Naive thymus-derived CD4-positive, alpha-beta T cell (primary cell): ENCODE results near the gene DGCR8. TPM values are rescaled to one million over a fixed set of nuclear protein-coding genes. Genes with fewer than 3 reads are reported as not detected.

Source experiments
- ATAC-seq: fragments of 150-1000 bp; cut with Tn5 transposase; 2 replicates; pipeline ENCODE4 v1.10.0; 2021; ENCODE audit warnings: mild to moderate bottlenecking, moderate library complexity
- CTCF ChIA-PET: fragments of 350-600 bp; sonication (Branson Sonifier 250); formaldehyde crosslinking; loops from one replicate; lab custom pipeline; 2021; ENCODE audit warnings: antibody characterized with exemption; lab: Charles Lee
- POLR2A ChIA-PET: fragments of 350-600 bp; sonication (Branson Sonifier 250); formaldehyde crosslinking; loops from one replicate; lab custom pipeline; 2021; ENCODE audit warnings: antibody characterized with exemption, inconsistent platforms; lab: Charles Lee
- DNase-seq, 9 donors: peaks; one replicate each; pipeline versions ENCODE4 v3.0.0 to v3.0.0-alpha.2; 2020 to 2022; ENCODE audit warnings: mixed read lengths in 1 of 9
- H3K27ac ChIP-seq: one replicate; pipeline ENCODE4 v1.7.0; 2013; ENCODE audit warnings: mild to moderate bottlenecking, low read depth, low read length, moderate library complexity
- H3K27me3 ChIP-seq, 2 donors: one replicate each; pipeline ENCODE4 v1.7.0; 2013; ENCODE audit warnings: low read length in 2 of 2, mild to moderate bottlenecking in 2 of 2, moderate library complexity in 2 of 2; ENCODE audit not compliant: control insufficient read depth in 2 of 2, insufficient read depth in 2 of 2
- H3K36me3 ChIP-seq, 3 experiments: 1 replicate in 2 of 3; 2 replicates in 1 of 3; pipeline ENCODE4 v1.7.0; 2013; ENCODE audit warnings: low read length in 3 of 3, mild to moderate bottlenecking in 3 of 3, moderate library complexity in 1 of 3; ENCODE audit not compliant: insufficient read depth in 3 of 3, control insufficient read depth in 2 of 3
- H3K4me1 ChIP-seq, 2 donors: one replicate each; pipeline ENCODE4 v1.7.0; 2013; ENCODE audit warnings: low read length in 2 of 2, mild to moderate bottlenecking in 2 of 2, moderate library complexity in 1 of 2; ENCODE audit not compliant: control insufficient read depth in 2 of 2, insufficient read depth in 2 of 2
- H3K4me3 ChIP-seq: 2 replicates; pipeline ENCODE4 v1.7.0; 2013; ENCODE audit warnings: mild to moderate bottlenecking, low read length
- H3K9me3 ChIP-seq, 3 experiments: 1 replicate in 2 of 3; 2 replicates in 1 of 3; pipeline ENCODE4 v1.7.0; 2013; ENCODE audit warnings: low read length in 3 of 3; ENCODE audit not compliant: control insufficient read depth in 2 of 3
- H3K27ac Mint-ChIP-seq, 9 donors: one replicate each; pipeline ENCODE4 v1.8.0; 2020 to 2022; ENCODE audit warnings: mixed read lengths in 9 of 9, mild to moderate bottlenecking in 8 of 9, moderate library complexity in 5 of 9, inconsistent platforms in 2 of 9
- H3K27me3 Mint-ChIP-seq, 5 donors: one replicate each; pipeline ENCODE4 v1.8.0; 2021 to 2022; ENCODE audit warnings: mixed read lengths in 5 of 5, mild to moderate bottlenecking in 1 of 5
- H3K36me3 Mint-ChIP-seq, 5 donors: one replicate each; pipeline ENCODE4 v1.8.0; 2020 to 2022; ENCODE audit warnings: mixed read lengths in 5 of 5, mild to moderate bottlenecking in 3 of 5, inconsistent platforms in 1 of 5
- H3K4me1 Mint-ChIP-seq, 7 donors: one replicate each; pipeline ENCODE4 v1.8.0; 2020 to 2022; ENCODE audit warnings: mixed read lengths in 7 of 7, mild to moderate bottlenecking in 3 of 7, inconsistent platforms in 1 of 7
- H3K4me3 Mint-ChIP-seq, 10 donors: one replicate each; pipeline ENCODE4 v1.8.0; 2020 to 2022; ENCODE audit warnings: mild to moderate bottlenecking in 10 of 10, mixed read lengths in 10 of 10, moderate library complexity in 6 of 10, inconsistent platforms in 2 of 10
- H3K9me3 Mint-ChIP-seq, 11 donors: one replicate each; pipeline ENCODE4 v1.8.0; 2020 to 2022; ENCODE audit warnings: mixed read lengths in 11 of 11, mild to moderate bottlenecking in 4 of 11, inconsistent platforms in 1 of 11, moderate library complexity in 1 of 11
- intact Hi-C, 2 donors: fragments of 100-400 bp; cut with micrococcal nuclease; formaldehyde crosslinking; loops; one replicate each; pipeline ENCODE4 v1.15.1; 2023
- polyA plus RNA-seq, 2 donors: library from polyadenylated mRNA; unstranded; fragments of 300-500 nt; fragmentation: Illumina TruSeq; gene quantifications; one replicate each; pipeline ENCODE4 v1.2.3, GENCODE V29; 2021
- total RNA-seq, 6 experiments: library from RNA in 5 of 6; stranded (reverse) in 5 of 6; gene quantifications; 1 replicate in 5 of 6; 2 replicates in 1 of 6; pipeline ENCODE4 v1.2.3 and lab custom pipeline; 2021 to 2026

The DGCR8 gene
- total and polyA plus RNA-seq, 7 experiments from 2014 or later: 4.1 to 63.6 (median 37.4) TPM

DNA sequence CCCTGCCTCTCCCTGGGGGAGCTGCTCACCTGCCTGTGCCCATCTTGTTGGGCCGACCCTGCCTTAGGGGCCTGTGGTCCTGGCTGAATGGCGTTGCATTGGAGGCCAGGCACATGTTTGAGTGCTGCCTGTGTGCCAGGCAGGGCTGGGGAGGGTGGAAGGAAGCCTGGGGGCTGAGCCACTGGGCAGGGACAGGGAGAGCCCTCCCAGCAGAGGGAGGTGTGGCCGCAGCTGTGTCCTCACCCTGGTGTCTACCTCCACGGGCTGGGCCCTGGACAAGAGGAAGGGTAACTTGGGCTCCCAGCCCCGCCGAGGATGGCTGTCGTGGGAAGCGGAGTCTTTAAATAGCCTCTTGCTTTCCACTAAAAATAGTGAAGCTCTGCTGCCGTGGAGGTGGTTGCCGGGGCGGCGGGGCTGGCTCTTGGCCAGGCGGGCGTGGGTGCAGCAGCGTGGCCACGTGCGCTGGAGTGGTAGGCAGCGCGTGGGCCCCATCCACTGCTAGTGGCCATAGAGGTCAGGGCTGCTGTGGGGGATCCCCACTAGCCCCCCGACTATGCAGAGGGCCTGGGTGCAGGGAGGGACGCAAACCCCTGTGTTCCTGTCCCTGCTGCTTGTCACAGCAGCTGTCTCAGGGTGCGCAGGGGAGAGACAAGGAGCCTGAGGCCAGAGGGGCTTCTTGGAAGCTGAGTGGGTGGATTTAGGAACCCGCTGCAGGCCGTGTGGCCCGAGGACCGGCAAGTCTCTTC is 57.8 kb downstream of the DGCR8 start:
- ATAC-seq (no peak), DNase-seq (no peak)
- intact Hi-C loops: no loop called here
- peaks cover 0 to 35% (median 0%) of the 10 kb centered on the region in 3 experiments for H3K36me3 ChIP-seq
- peaks cover under 1 to 5% of the 10 kb centered on the region in 2 donors for H3K4me1 ChIP-seq
- no peaks in the 10 kb centered on the region for H3K27me3 Mint-ChIP-seq
- H3K36me3 Mint-ChIP-seq: peaks cover 0 to 8% (median 0%) of the 10 kb centered on the region in 5 donors
- no peaks in the 10 kb centered on the region for H3K9me3 ChIP-seq
- H3K4me3 Mint-ChIP-seq: peak overlapping the region in 2 of 10 donors; percentile 14 to 25
- H3K27me3 ChIP-seq: no peaks in the 10 kb centered on the region
- no peak overlapping the region for H3K27ac ChIP-seq
- H3K27ac Mint-ChIP-seq: peak overlapping the region in 2 of 9 donors; percentile 9 to 59
- ChIA-PET POLR2A (no interaction called here), CTCF (interaction anchor here (0.5 kb wide), 1 partner anchor 997 kb away, joined by 3 read pairs; no protein-coding TSS in a partner anchor)
- H3K4me1 Mint-ChIP-seq: peaks cover 14 to 41% (median 20%) of the 10 kb centered on the region in 7 donors
- no peaks in the 10 kb centered on the region for H3K9me3 Mint-ChIP-seq
- no peak overlapping the region for H3K4me3 ChIP-seq

DNA sequence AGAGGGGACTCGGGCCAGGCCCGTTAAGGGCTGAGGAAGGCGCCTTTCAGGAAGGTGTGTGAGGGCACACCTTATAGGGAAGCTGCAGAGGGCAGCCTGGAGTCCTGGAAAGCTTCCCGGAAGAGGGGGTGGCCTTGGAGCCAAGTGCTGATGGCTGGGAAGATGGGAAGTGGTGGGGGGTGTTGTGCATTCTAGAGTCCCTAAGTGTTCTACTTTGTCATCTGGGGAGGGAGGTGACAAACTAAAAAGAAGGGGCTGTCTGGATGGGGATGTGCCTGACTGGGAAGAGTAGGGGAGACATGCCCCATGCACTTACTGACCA is 58.3 kb downstream of the DGCR8 start:
- Mint-ChIP-seq H3K27me3 (no peaks in the 10 kb centered on the region), H3K4me1 (peaks cover 9 to 35% (median 18%) of the 10 kb centered on the region in 7 donors), H3K36me3 (peaks cover 0 to 8% (median 0%) of the 10 kb centered on the region in 5 donors), H3K4me3 (peak overlapping the region in 1 of 10 donors; percentile 53), H3K27ac (no peak overlapping the region), H3K9me3 (no peaks in the 10 kb centered on the region)
- no peaks in the 10 kb centered on the region for H3K4me1 ChIP-seq
- no peak for ATAC-seq
- H3K36me3 ChIP-seq: peaks cover 0 to 40% (median 0%) of the 10 kb centered on the region in 3 experiments
- ChIA-PET POLR2A (no interaction called here), CTCF (no interaction called here)
- DNase-seq: no peak
- H3K27me3 ChIP-seq: no peaks in the 10 kb centered on the region
- intact Hi-C loops: no loop called here
- no peak overlapping the region for H3K27ac ChIP-seq
- H3K9me3 ChIP-seq: no peaks in the 10 kb centered on the region
- no peak overlapping the region for H3K4me3 ChIP-seq

DNA sequence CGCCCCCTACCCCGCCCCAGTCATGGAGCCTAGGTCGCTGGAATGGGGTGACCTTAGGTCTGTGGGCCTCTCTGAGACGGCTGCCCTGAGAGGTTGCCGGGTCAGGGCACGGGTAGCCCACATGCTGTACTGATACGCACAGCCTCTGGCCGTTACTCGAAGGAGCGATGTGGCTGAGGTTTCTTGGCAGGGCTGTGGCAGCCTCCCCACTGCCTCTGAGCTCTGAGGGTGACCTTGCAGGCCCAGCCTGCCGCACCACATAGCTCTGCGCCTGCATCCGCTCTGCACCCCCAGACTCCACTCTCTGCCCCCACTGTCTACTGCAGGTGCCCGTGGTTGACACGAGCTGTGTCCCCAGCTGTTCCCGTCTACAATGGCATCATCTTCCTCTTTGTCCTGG is 58.8 kb downstream of the DGCR8 start:
- Mint-ChIP-seq H3K27ac (no peak overlapping the region), H3K4me1 (peaks cover 4 to 30% (median 16%) of the 10 kb centered on the region in 7 donors), H3K36me3 (peaks cover 0 to 8% (median 0%) of the 10 kb centered on the region in 5 donors), H3K4me3 (no peak overlapping the region), H3K9me3 (no peaks in the 10 kb centered on the region), H3K27me3 (no peaks in the 10 kb centered on the region)
- intact Hi-C loops: no loop called here
- Histone ChIP-seq H3K9me3 (no peaks in the 10 kb centered on the region), H3K27me3 (no peaks in the 10 kb centered on the region), H3K27ac (no peak overlapping the region), H3K4me3 (no peak overlapping the region), H3K4me1 (no peaks in the 10 kb centered on the region), H3K36me3 (peaks cover 0 to 45% (median 0%) of the 10 kb centered on the region in 3 experiments)
- DNase-seq (no peak), ATAC-seq (no peak)
- ChIA-PET POLR2A (no interaction called here), CTCF (no interaction called here)

DNA sequence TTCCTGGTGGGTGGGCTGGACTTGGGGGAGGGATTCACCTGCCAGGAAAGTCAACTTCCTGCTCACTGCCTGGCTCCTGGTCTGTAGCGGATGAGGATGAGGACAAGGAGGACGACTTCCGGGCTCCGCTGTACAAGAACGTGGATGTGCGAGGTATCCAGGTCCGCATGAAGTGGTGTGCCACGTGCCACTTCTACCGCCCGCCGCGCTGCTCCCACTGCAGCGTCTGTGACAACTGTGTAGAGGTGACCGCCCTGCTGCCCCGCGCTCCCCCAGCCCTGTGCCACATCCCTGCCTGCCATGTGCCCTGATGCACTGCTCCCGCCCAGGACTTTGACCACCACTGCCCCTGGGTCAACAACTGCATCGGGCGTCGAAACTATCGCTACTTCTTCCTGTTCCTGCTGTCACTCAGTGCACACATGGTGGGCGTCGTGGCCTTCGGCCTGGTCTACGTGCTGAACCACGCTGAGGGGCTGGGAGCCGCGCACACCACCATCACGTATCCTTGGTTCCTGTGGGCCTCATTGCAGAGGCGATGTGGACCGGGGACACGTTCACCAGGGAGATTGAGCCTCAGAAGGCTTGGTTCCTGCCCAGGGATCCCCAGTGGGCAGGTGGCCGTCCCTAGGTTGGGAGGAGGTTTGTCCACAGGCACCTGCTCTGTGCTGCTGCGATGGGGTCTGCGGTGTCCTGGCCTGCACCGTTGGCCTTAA is 59.5 kb downstream of the DGCR8 start:
- CTCF ChIA-PET: no interaction called here
- Histone ChIP-seq H3K27me3 (no peaks in the 10 kb centered on the region), H3K4me3 (no peak overlapping the region), H3K27ac (no peak overlapping the region), H3K9me3 (no peaks in the 10 kb centered on the region), H3K36me3 (peaks cover 0 to 50% (median 0%) of the 10 kb centered on the region in 3 experiments), H3K4me1 (no peaks in the 10 kb centered on the region)
- no peak overlapping the region for H3K27ac Mint-ChIP-seq
- no peak for DNase-seq
- no peak overlapping the region for H3K4me3 Mint-ChIP-seq
- no peaks in the 10 kb centered on the region for H3K9me3 Mint-ChIP-seq
- intact Hi-C loops: no loop called here
- POLR2A ChIA-PET: no interaction called here
- no peaks in the 10 kb centered on the region for H3K27me3 Mint-ChIP-seq
- H3K4me1 Mint-ChIP-seq: peaks cover 2 to 24% (median 15%) of the 10 kb centered on the region in 7 donors
- H3K36me3 Mint-ChIP-seq: peaks cover 0 to 8% (median 0%) of the 10 kb centered on the region in 5 donors
- no peak for ATAC-seq

DNA sequence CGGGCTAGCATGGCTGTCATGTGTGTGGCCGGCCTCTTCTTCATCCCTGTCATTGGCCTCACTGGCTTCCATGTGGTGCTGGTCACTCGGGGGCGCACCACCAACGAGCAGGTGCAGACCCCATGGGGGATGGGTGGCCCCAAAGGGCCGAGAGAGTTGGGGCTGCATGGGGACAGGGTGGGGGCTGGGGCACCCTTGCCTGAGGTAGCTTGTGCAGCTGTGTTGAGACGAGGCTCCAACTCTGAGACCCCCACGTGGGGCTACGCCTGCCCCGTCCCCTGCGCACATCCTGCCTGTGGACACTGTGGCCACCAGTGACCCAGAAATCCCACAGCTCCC is 60.0 kb downstream of the DGCR8 start:
- intact Hi-C loops: no loop called here
- Histone ChIP-seq H3K27me3 (no peaks in the 10 kb centered on the region), H3K9me3 (no peaks in the 10 kb centered on the region), H3K27ac (no peak overlapping the region), H3K4me3 (no peak overlapping the region), H3K36me3 (peaks cover 0 to 54% (median 0%) of the 10 kb centered on the region in 3 experiments), H3K4me1 (no peaks in the 10 kb centered on the region)
- Mint-ChIP-seq H3K4me1 (peaks cover 2 to 22% (median 15%) of the 10 kb centered on the region in 7 donors), H3K27me3 (no peaks in the 10 kb centered on the region), H3K9me3 (no peaks in the 10 kb centered on the region), H3K4me3 (no peak overlapping the region), H3K36me3 (peaks cover 0 to 8% (median 0%) of the 10 kb centered on the region in 5 donors), H3K27ac (no peak overlapping the region)
- POLR2A ChIA-PET: interaction anchor here (0.8 kb wide), 1 partner anchor 79 kb away, joined by 3 read pairs; no protein-coding TSS in a partner anchor
- ATAC-seq: no peak
- DNase-seq: no peak
- CTCF ChIA-PET: no interaction called here

DNA sequence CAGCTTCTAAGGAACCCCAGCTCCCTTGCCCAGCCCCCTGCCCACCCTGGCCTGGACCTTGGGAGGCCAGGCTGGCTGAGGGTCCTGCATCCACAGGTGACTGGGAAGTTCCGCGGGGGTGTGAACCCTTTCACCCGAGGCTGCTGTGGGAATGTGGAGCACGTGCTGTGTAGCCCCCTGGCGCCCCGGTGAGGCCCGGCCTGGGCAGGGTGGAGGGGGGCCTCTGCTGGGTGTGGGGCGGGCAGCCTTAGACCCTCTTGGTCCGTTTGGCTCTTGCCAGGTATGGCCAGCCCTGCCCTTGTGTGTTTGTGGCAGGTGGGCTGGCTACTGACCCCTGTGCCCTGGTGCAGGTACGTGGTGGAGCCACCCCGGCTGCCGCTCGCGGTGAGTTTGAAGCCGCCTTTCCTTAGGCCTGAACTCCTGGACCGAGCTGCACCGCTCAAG is 60.5 kb downstream of the DGCR8 start:
- DNase-seq (no peak), ATAC-seq (no peak)
- H3K9me3 Mint-ChIP-seq: no peaks in the 10 kb centered on the region
- POLR2A ChIA-PET: interaction anchor here (0.8 kb wide), 1 partner anchor 80 kb away, joined by 3 read pairs; no protein-coding TSS in a partner anchor
- Histone ChIP-seq H3K4me3 (no peak overlapping the region), H3K4me1 (no peaks in the 10 kb centered on the region), H3K36me3 (peaks cover 0 to 58% (median 0%) of the 10 kb centered on the region in 3 experiments), H3K27me3 (no peaks in the 10 kb centered on the region), H3K9me3 (no peaks in the 10 kb centered on the region), H3K27ac (no peak overlapping the region)
- H3K36me3 Mint-ChIP-seq: peaks cover 0 to 8% (median 0%) of the 10 kb centered on the region in 5 donors
- CTCF ChIA-PET: no interaction called here
- intact Hi-C loops: no loop called here
- H3K4me3 Mint-ChIP-seq: no peak overlapping the region
- H3K4me1 Mint-ChIP-seq: peaks cover 2 to 22% (median 15%) of the 10 kb centered on the region in 7 donors
- no peak overlapping the region for H3K27ac Mint-ChIP-seq
- no peaks in the 10 kb centered on the region for H3K27me3 Mint-ChIP-seq
